CD4-positive, alpha-beta memory T cell (primary cell): Measurements from ENCODE around the gene MMRN2. TPM values are rescaled to one million over a fixed set of nuclear protein-coding genes. Genes with fewer than 3 reads are reported as not detected.
A peak's percentile ranks its signal among the peaks of the same experiment; 100 is the strongest.

ENCODE experiments used
- CTCF ChIA-PET: fragments of 350-600 bp; sonication (Branson Sonifier 250); formaldehyde crosslinking; loops from one replicate; lab custom pipeline; 2021; ENCODE audit warnings: inconsistent platforms; ENCODE audit not compliant: partially characterized antibody; lab: Charles Lee
- POLR2A ChIA-PET: fragments of 350-600 bp; sonication (Branson Sonifier 250); formaldehyde crosslinking; loops from one replicate; lab custom pipeline; 2021; ENCODE audit not compliant: partially characterized antibody; lab: Charles Lee
- DNase-seq, 5 donors: peaks; one replicate each; pipeline versions ENCODE4 v3.0.0 to v3.0.0-alpha.2; 2020 to 2022; ENCODE audit warnings: mixed read lengths in 1 of 5
- H3K27ac ChIP-seq: one replicate; pipeline ENCODE4 v1.7.0; 2013; ENCODE audit warnings: low read depth, low read length
- H3K27me3 ChIP-seq: 2 replicates; pipeline ENCODE4 v1.7.0; 2013; ENCODE audit warnings: mild to moderate bottlenecking, low read length, moderate library complexity; ENCODE audit not compliant: insufficient read depth
- H3K36me3 ChIP-seq: 2 replicates; pipeline ENCODE4 v1.7.0; 2013; ENCODE audit warnings: mild to moderate bottlenecking, low read length, moderate library complexity; ENCODE audit not compliant: insufficient read depth
- H3K4me1 ChIP-seq: 2 replicates; pipeline ENCODE4 v1.7.0; 2013; ENCODE audit warnings: mild to moderate bottlenecking, low read length, moderate library complexity; ENCODE audit not compliant: insufficient read depth
- H3K4me3 ChIP-seq, 2 donors: one replicate each; pipeline ENCODE4 v1.7.0; 2013; ENCODE audit warnings: low read length in 2 of 2, mild to moderate bottlenecking in 1 of 2
- H3K9me3 ChIP-seq, 2 donors: one replicate each; pipeline ENCODE4 v1.7.0; 2013; ENCODE audit warnings: low read length in 2 of 2, control low read depth in 1 of 2; ENCODE audit not compliant: control insufficient read depth in 1 of 2
- H3K27ac Mint-ChIP-seq, 7 donors: one replicate each; pipeline ENCODE4 v1.8.0; 2020 to 2021; ENCODE audit warnings: mixed read lengths in 7 of 7, mild to moderate bottlenecking in 6 of 7, inconsistent platforms in 3 of 7, moderate library complexity in 3 of 7
- H3K27me3 Mint-ChIP-seq, 2 donors: one replicate each; pipeline ENCODE4 v1.8.0; 2020 to 2021; ENCODE audit warnings: mixed read lengths in 2 of 2
- H3K36me3 Mint-ChIP-seq, 2 donors: one replicate each; pipeline ENCODE4 v1.8.0; 2020 to 2021; ENCODE audit warnings: mixed read lengths in 2 of 2, inconsistent platforms in 1 of 2, mild to moderate bottlenecking in 1 of 2
- H3K4me1 Mint-ChIP-seq, 4 donors: one replicate each; pipeline ENCODE4 v1.8.0; 2020 to 2021; ENCODE audit warnings: mixed read lengths in 4 of 4, mild to moderate bottlenecking in 1 of 4
- H3K4me3 Mint-ChIP-seq, 8 donors: one replicate each; pipeline ENCODE4 v1.8.0; 2020 to 2021; ENCODE audit warnings: mixed read lengths in 8 of 8, mild to moderate bottlenecking in 7 of 8, moderate library complexity in 6 of 8, inconsistent platforms in 3 of 8
- H3K9me3 Mint-ChIP-seq, 8 donors: one replicate each; pipeline ENCODE4 v1.8.0; 2020 to 2021; ENCODE audit warnings: mixed read lengths in 8 of 8, mild to moderate bottlenecking in 5 of 8, inconsistent platforms in 3 of 8, moderate library complexity in 1 of 8
- intact Hi-C: fragments of 100-400 bp; cut with micrococcal nuclease; formaldehyde crosslinking; loops from one replicate; pipeline ENCODE4 v1.15.1; 2023
- polyA plus RNA-seq, 2 donors: library from polyadenylated mRNA; unstranded; fragments of 300-500 nt; fragmentation: Illumina TruSeq; gene quantifications; one replicate each; pipeline ENCODE4 v1.2.3, GENCODE V29; 2021
- total RNA-seq, 2 experiments: library from RNA; stranded (reverse); gene quantifications; one replicate each; pipeline ENCODE4 v1.2.3, GENCODE V29; 2021

The MMRN2 gene
- total and polyA plus RNA-seq, 4 experiments from 2014 or later = 0.15 to 0.20 TPM; not detected in 2

GRCh38 chr10:86932674-86933073, 24.7 kb downstream of the MMRN2 start:
- ChIA-PET CTCF (interaction anchor here (1.3 kb wide), 1 partner anchor 34 kb away, joined by 3 read pairs; no protein-coding TSS in a partner anchor), POLR2A (no interaction called here)
- peak overlapping the region in 3 of 7 donors; percentile 20 to 52 (median 46) for H3K27ac Mint-ChIP-seq
- H3K27ac ChIP-seq = no peak overlapping the region
- H3K27me3 Mint-ChIP-seq = no peaks in the 10 kb centered on the region
- H3K4me3 Mint-ChIP-seq = no peak overlapping the region
- H3K4me1 ChIP-seq = no peaks in the 10 kb centered on the region
- no peak for DNase-seq
- H3K9me3 ChIP-seq = no peaks in the 10 kb centered on the region
- H3K4me1 Mint-ChIP-seq = no peaks in the 10 kb centered on the region
- peaks cover 0 to 1% (median 0%) of the 10 kb centered on the region in 8 donors for H3K9me3 Mint-ChIP-seq
- H3K27me3 ChIP-seq = no peaks in the 10 kb centered on the region
- intact Hi-C loops = no loop called here
- H3K36me3 Mint-ChIP-seq = peaks cover 6 to 8% of the 10 kb centered on the region in 2 donors
- H3K4me3 ChIP-seq = no peak overlapping the region
- no peaks in the 10 kb centered on the region for H3K36me3 ChIP-seq

- H3K4me3 Mint-ChIP-seq = no peak overlapping the region
- no peaks in the 10 kb centered on the region for H3K4me1 Mint-ChIP-seq
- intact Hi-C loops = no loop called here
- Histone ChIP-seq H3K4me3 (no peak overlapping the region), H3K9me3 (no peaks in the 10 kb centered on the region), H3K27me3 (no peaks in the 10 kb centered on the region), H3K36me3 (no peaks in the 10 kb centered on the region), H3K27ac (no peak overlapping the region), H3K4me1 (no peaks in the 10 kb centered on the region)
- H3K27ac Mint-ChIP-seq = peak overlapping the region in 1 of 7 donors; percentile 51
- DNase-seq = no peak
- ChIA-PET POLR2A (no interaction called here), CTCF (no interaction called here)
- peaks cover 6 to 8% of the 10 kb centered on the region in 2 donors for H3K36me3 Mint-ChIP-seq
- no peaks in the 10 kb centered on the region for H3K27me3 Mint-ChIP-seq
- H3K9me3 Mint-ChIP-seq = peaks cover 0 to 1% (median 0%) of the 10 kb centered on the region in 8 donors
Measured at GRCh38 chr10:86931872-86932271, 25.5 kb downstream of the MMRN2 start.

- no peaks in the 10 kb centered on the region for H3K9me3 ChIP-seq
- POLR2A ChIA-PET = no interaction called here
- H3K27me3 Mint-ChIP-seq = no peaks in the 10 kb centered on the region
- CTCF ChIA-PET = interaction anchor here (1.1 kb wide), 1 partner anchor 9 kb away, joined by 3 read pairs; no protein-coding TSS in a partner anchor
- H3K4me3 ChIP-seq = no peak overlapping the region
- peaks cover 6 to 8% of the 10 kb centered on the region in 2 donors for H3K36me3 Mint-ChIP-seq
- H3K9me3 Mint-ChIP-seq = no peaks in the 10 kb centered on the region
- H3K4me1 ChIP-seq = no peaks in the 10 kb centered on the region
- H3K27me3 ChIP-seq = no peaks in the 10 kb centered on the region
- H3K4me3 Mint-ChIP-seq = no peak overlapping the region
- H3K27ac ChIP-seq = no peak overlapping the region
- H3K27ac Mint-ChIP-seq = peak overlapping the region in 1 of 7 donors; percentile 14
- no peaks in the 10 kb centered on the region for H3K36me3 ChIP-seq
- H3K4me1 Mint-ChIP-seq = no peaks in the 10 kb centered on the region
- intact Hi-C loops = no loop called here
- no peak for DNase-seq
Measured at GRCh38 chr10:86929468-86930380, 27.7 kb downstream of the MMRN2 start.

GRCh38 chr10:86922553-86922961, 34.9 kb downstream of the MMRN2 start:
- no peaks in the 10 kb centered on the region for H3K4me1 ChIP-seq
- DNase-seq = no peak
- no peak overlapping the region for H3K27ac ChIP-seq
- Mint-ChIP-seq H3K4me1 (no peaks in the 10 kb centered on the region), H3K27ac (no peak overlapping the region), H3K4me3 (no peak overlapping the region), H3K27me3 (no peaks in the 10 kb centered on the region), H3K36me3 (peaks cover 33 to 48% of the 10 kb centered on the region in 2 donors), H3K9me3 (no peaks in the 10 kb centered on the region)
- no peaks in the 10 kb centered on the region for H3K9me3 ChIP-seq
- H3K36me3 ChIP-seq = peaks cover 7% of the 10 kb centered on the region
- H3K4me3 ChIP-seq = no peak overlapping the region
- POLR2A ChIA-PET = no interaction called here
- no peaks in the 10 kb centered on the region for H3K27me3 ChIP-seq
- intact Hi-C loops = no loop called here
- CTCF ChIA-PET = no interaction called here

- Mint-ChIP-seq H3K27ac (no peak overlapping the region), H3K4me1 (no peaks in the 10 kb centered on the region), H3K27me3 (no peaks in the 10 kb centered on the region), H3K9me3 (no peaks in the 10 kb centered on the region), H3K4me3 (no peak overlapping the region), H3K36me3 (peaks cover 39 to 56% of the 10 kb centered on the region in 2 donors)
- H3K27ac ChIP-seq = no peak overlapping the region
- no peak for DNase-seq
- ChIA-PET POLR2A (no interaction called here), CTCF (no interaction called here)
- H3K4me1 ChIP-seq = no peaks in the 10 kb centered on the region
- intact Hi-C loops = no loop called here
- no peaks in the 10 kb centered on the region for H3K9me3 ChIP-seq
- peaks cover 7% of the 10 kb centered on the region for H3K36me3 ChIP-seq
- H3K4me3 ChIP-seq = no peak overlapping the region
- no peaks in the 10 kb centered on the region for H3K27me3 ChIP-seq
Measured at GRCh38 chr10:86918022-86918471, 39.4 kb downstream of the MMRN2 start.

- H3K27ac Mint-ChIP-seq = no peak overlapping the region
- no peaks in the 10 kb centered on the region for H3K9me3 ChIP-seq
- intact Hi-C loops = no loop called here
Measured at GRCh38 chr10:86914734-86915133, 42.7 kb downstream of the MMRN2 start.

GRCh38 chr10:86905429-86905828, 52.0 kb downstream of the MMRN2 start:
- Histone ChIP-seq H3K27me3 (no peaks in the 10 kb centered on the region), H3K9me3 (no peaks in the 10 kb centered on the region), H3K36me3 (peaks cover 7% of the 10 kb centered on the region), H3K27ac (no peak overlapping the region), H3K4me1 (no peaks in the 10 kb centered on the region), H3K4me3 (no peak overlapping the region)
- H3K27me3 Mint-ChIP-seq = no peaks in the 10 kb centered on the region
- peaks cover 0 to 10% (median 4%) of the 10 kb centered on the region in 8 donors for H3K9me3 Mint-ChIP-seq
- ChIA-PET POLR2A (no interaction called here), CTCF (interaction anchor here (1.8 kb wide), 1 partner anchor 217 kb away, joined by 6 read pairs; no protein-coding TSS in a partner anchor)
- no peaks in the 10 kb centered on the region for H3K4me1 Mint-ChIP-seq
- intact Hi-C loops = no loop called here
- no peak overlapping the region for H3K27ac Mint-ChIP-seq
- H3K36me3 Mint-ChIP-seq = peaks cover 30 to 39% of the 10 kb centered on the region in 2 donors
- H3K4me3 Mint-ChIP-seq = no peak overlapping the region
- DNase-seq = no peak

More at GRCh38 chr10:86914734-86915133, 42.7 kb downstream of the MMRN2 start:
- no peaks in the 10 kb centered on the region for H3K4me1 Mint-ChIP-seq
- peaks cover 27 to 36% of the 10 kb centered on the region in 2 donors for H3K36me3 Mint-ChIP-seq
- no peak for DNase-seq
- no peak overlapping the region for H3K4me3 Mint-ChIP-seq
- no peaks in the 10 kb centered on the region for H3K36me3 ChIP-seq
- POLR2A ChIA-PET = no interaction called here
- no peaks in the 10 kb centered on the region for H3K9me3 Mint-ChIP-seq
- no peaks in the 10 kb centered on the region for H3K27me3 ChIP-seq
- no peak overlapping the region for H3K4me3 ChIP-seq
- CTCF ChIA-PET = no interaction called here
- no peak overlapping the region for H3K27ac ChIP-seq
- H3K27me3 Mint-ChIP-seq = no peaks in the 10 kb centered on the region
- H3K4me1 ChIP-seq = no peaks in the 10 kb centered on the region
